ENCODE measurements around the gene ADAMTS14. TPM values are rescaled to one million over a fixed set of nuclear protein-coding genes. Genes with fewer than 3 reads are reported as not detected.
"Not testable (repeated sequence)": the region's sequence is repeated elsewhere in the genome, so short reads cannot be mapped to it uniquely, and the experiment has no call there.

Gene ADAMTS14
- total RNA-seq, 1 donor from 2014 or later, result 1.3 TPM

DNA sequence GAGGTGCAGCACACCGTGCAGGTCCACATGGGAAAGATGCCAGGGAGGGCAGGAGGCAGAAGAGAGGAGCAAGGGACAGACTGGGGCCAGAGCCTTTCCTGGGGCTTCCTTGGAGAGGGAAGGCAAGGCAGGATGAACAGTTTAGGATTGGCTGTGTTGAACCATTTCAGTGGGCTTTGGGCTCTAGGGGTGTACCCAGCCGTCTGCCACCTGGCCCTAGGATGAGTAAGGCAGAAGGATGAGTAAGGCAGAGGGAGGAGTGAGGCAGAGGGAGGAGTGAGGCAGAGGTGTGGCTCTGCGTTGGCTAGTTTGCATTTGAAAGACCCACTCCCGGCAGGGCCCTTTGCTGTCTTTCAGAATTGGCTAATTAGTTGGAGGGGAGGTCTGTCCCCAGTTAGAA, 38.3 kb upstream of the ADAMTS14 start:
- H3K36me3 ChIP-seq (ENCODE audit: control insufficient read depth, insufficient read depth, low read length), result no peaks in the 10 kb centered on the region

DNA sequence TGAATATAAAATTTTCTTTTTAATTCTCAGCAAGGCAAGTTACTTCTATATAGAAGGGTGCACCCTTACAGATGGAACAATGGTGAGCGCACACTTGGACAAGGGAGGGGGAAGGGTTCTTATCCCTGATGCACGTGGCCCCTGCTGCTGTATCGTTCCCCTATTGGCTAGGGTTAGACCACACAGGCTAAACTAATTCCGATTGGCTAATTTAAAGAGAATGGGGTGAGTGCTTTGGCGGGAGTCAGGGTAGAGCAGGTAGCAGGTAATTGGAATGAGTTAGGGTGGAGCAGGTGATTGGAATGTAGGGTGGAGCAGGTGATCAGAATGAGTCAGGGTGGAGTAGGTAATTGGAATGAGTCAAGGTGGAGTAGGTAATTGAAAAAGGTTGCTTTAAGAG, 37.8 kb upstream of the ADAMTS14 start:
- H3K36me3 ChIP-seq (ENCODE audit: control insufficient read depth, insufficient read depth, low read length); H3K27me3 ChIP-seq (ENCODE audit: control insufficient read depth, insufficient read depth, low read length); DNase-seq (ENCODE audit: low read depth); H3K4me3 ChIP-seq (ENCODE audit: low read depth, low read length): not testable (repeated sequence)

More for the DNA sequence above, 38.3 kb upstream of the ADAMTS14 start:
- no peak for DNase-seq (ENCODE audit: low read depth)
- TF ChIP-seq, protein P1, sequence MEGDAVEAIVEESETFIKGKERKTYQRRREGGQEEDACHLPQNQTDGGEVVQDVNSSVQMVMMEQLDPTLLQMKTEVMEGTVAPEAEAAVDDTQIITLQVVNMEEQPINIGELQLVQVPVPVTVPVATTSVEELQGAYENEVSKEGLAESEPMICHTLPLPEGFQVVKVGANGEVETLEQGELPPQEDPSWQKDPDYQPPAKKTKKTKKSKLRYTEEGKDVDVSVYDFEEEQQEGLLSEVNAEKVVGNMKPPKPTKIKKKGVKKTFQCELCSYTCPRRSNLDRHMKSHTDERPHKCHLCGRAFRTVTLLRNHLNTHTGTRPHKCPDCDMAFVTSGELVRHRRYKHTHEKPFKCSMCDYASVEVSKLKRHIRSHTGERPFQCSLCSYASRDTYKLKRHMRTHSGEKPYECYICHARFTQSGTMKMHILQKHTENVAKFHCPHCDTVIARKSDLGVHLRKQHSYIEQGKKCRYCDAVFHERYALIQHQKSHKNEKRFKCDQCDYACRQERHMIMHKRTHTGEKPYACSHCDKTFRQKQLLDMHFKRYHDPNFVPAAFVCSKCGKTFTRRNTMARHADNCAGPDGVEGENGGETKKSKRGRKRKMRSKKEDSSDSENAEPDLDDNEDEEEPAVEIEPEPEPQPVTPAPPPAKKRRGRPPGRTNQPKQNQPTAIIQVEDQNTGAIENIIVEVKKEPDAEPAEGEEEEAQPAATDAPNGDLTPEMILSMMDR (IDR thresholded peaks at IDR 0.05; ENCODE audit: insufficient read depth, low read length, poor library complexity, severe bottlenecking), result no peak
- no peaks in the 10 kb centered on the region for H3K27me3 ChIP-seq (ENCODE audit: control insufficient read depth, insufficient read depth, low read length)
- H3K4me3 ChIP-seq (ENCODE audit: low read depth, low read length), result no peak overlapping the region

GRCh38 chr10:70639640-70640383, 32.5 kb upstream of the ADAMTS14 start:
- H3K4me3 ChIP-seq (ENCODE audit: low read depth, low read length); H3K36me3 ChIP-seq (ENCODE audit: control insufficient read depth, insufficient read depth, low read length); H3K27me3 ChIP-seq (ENCODE audit: control insufficient read depth, insufficient read depth, low read length); DNase-seq (ENCODE audit: low read depth): not testable (repeated sequence)

GRCh38 chr10:70643272-70643671, 29.0 kb upstream of the ADAMTS14 start:
- H3K27me3 ChIP-seq (ENCODE audit: control insufficient read depth, insufficient read depth, low read length); DNase-seq (ENCODE audit: low read depth); H3K4me3 ChIP-seq (ENCODE audit: low read depth, low read length); H3K36me3 ChIP-seq (ENCODE audit: control insufficient read depth, insufficient read depth, low read length): not testable (repeated sequence)

GRCh38 chr10:70644959-70645358, 27.3 kb upstream of the ADAMTS14 start:
- H3K27me3 ChIP-seq (ENCODE audit: control insufficient read depth, insufficient read depth, low read length); DNase-seq (ENCODE audit: low read depth); H3K36me3 ChIP-seq (ENCODE audit: control insufficient read depth, insufficient read depth, low read length); H3K4me3 ChIP-seq (ENCODE audit: low read depth, low read length): not testable (repeated sequence)

- DNase-seq (ENCODE audit: low read depth), result no peak
- Histone ChIP-seq H3K27me3 (ENCODE audit: control insufficient read depth, insufficient read depth, low read length) (no peaks in the 10 kb centered on the region), H3K4me3 (ENCODE audit: low read depth, low read length) (no peak overlapping the region), H3K36me3 (ENCODE audit: control insufficient read depth, insufficient read depth, low read length) (no peaks in the 10 kb centered on the region)
- TF ChIP-seq, protein P1 (IDR thresholded peaks at IDR 0.05; ENCODE audit: insufficient read depth, low read length, poor library complexity, severe bottlenecking), result no peak
Measured at GRCh38 chr10:70647086-70647485, 25.2 kb upstream of the ADAMTS14 start.

- no peaks in the 10 kb centered on the region for H3K27me3 ChIP-seq (ENCODE audit: control insufficient read depth, insufficient read depth, low read length)
- TF ChIP-seq, protein P1 (IDR thresholded peaks at IDR 0.05; ENCODE audit: insufficient read depth, low read length, poor library complexity, severe bottlenecking), result no peak
- no peaks in the 10 kb centered on the region for H3K36me3 ChIP-seq (ENCODE audit: control insufficient read depth, insufficient read depth, low read length)
- no peak for DNase-seq (ENCODE audit: low read depth)
- no peak overlapping the region for H3K4me3 ChIP-seq (ENCODE audit: low read depth, low read length)
Measured at GRCh38 chr10:70648427-70648826, 23.9 kb upstream of the ADAMTS14 start.

- Histone ChIP-seq H3K36me3 (ENCODE audit: control insufficient read depth, insufficient read depth, low read length) (no peaks in the 10 kb centered on the region), H3K27me3 (ENCODE audit: control insufficient read depth, insufficient read depth, low read length) (no peaks in the 10 kb centered on the region), H3K4me3 (ENCODE audit: low read depth, low read length) (no peak overlapping the region)
- TF ChIP-seq, protein P1 (IDR thresholded peaks at IDR 0.05; ENCODE audit: insufficient read depth, low read length, poor library complexity, severe bottlenecking), result no peak
- DNase-seq (ENCODE audit: low read depth), result no peak
Measured at GRCh38 chr10:70649526-70649925, 22.8 kb upstream of the ADAMTS14 start.

Data from kidney epithelial cell (primary cell).